ENCODE data around the gene GATAD1.
"Not testable (repeated sequence)": the region's sequence is repeated elsewhere in the genome, so short reads cannot be mapped to it uniquely, and the experiment has no call there.

DNA sequence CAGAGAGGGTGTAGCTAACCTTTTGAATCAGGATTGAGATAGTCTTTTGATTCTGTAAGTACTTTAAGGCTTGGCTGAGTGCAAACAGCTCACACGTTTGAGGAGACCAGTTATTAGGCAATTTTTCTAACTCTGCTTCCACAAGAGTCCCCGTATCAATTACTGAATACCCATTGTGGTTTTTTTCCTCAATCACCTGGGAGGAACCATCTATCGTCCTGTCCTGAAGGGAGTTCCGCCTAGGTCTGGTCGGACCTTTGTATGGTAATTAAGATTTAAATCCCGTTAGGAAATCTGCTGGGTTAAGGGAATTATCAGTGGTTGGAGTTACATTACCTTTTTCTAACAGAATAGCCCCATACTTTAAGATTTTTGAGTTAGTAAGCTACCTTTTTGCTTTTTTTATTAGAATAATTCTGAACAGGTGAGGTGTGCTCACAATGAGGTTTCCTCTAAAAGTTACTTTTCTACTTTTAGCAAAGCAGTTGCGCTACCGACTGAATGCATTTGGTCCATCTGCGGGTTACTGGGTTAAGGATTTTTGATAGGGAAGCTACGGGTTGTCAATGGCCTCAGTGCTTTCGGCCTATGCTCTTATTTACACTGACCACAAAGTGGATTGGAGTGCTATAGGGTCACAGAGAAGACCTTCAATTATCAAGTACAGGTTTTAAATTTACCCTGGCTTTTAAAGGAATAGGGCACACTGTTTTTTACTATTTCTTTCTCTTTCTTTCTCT is 28.7 kb downstream of the GATAD1 start:
- TF ChIP-seq, protein P1, sequence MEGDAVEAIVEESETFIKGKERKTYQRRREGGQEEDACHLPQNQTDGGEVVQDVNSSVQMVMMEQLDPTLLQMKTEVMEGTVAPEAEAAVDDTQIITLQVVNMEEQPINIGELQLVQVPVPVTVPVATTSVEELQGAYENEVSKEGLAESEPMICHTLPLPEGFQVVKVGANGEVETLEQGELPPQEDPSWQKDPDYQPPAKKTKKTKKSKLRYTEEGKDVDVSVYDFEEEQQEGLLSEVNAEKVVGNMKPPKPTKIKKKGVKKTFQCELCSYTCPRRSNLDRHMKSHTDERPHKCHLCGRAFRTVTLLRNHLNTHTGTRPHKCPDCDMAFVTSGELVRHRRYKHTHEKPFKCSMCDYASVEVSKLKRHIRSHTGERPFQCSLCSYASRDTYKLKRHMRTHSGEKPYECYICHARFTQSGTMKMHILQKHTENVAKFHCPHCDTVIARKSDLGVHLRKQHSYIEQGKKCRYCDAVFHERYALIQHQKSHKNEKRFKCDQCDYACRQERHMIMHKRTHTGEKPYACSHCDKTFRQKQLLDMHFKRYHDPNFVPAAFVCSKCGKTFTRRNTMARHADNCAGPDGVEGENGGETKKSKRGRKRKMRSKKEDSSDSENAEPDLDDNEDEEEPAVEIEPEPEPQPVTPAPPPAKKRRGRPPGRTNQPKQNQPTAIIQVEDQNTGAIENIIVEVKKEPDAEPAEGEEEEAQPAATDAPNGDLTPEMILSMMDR (IDR thresholded peaks at IDR 0.05 in 2 of 3, conservative IDR thresholded peaks at IDR 0.05 in 1 of 3; ENCODE audit: control insufficient read depth in 2 of 3, extremely low read depth in 1 of 3, insufficient read depth in 1 of 3, low read depth in 3 of 3, low read length in 3 of 3) = not testable (repeated sequence)
- TF ChIP-seq RFX5 (IDR thresholded peaks at IDR 0.05; ENCODE audit: low read depth, low read length); CBX5 (IDR thresholded peaks at IDR 0.05; ENCODE audit: low read depth); PAX5 (IDR thresholded peaks at IDR 0.05; ENCODE audit: borderline replicate concordance, low read depth, low read length); FOXM1 (IDR thresholded peaks at IDR 0.05; ENCODE audit: low read depth, low read length); KDM1A (IDR thresholded peaks at IDR 0.05; ENCODE audit: borderline replicate concordance); HCFC1 (IDR thresholded peaks at IDR 0.05; ENCODE audit: low read length); EGR1 (IDR thresholded peaks at IDR 0.05; ENCODE audit: borderline replicate concordance in 1 of 2, low read depth in 2 of 2, low read length in 2 of 2): not testable (repeated sequence)

Measured in GM12878 (cell line).